ENCODE results near the gene ROR2.

DNA sequence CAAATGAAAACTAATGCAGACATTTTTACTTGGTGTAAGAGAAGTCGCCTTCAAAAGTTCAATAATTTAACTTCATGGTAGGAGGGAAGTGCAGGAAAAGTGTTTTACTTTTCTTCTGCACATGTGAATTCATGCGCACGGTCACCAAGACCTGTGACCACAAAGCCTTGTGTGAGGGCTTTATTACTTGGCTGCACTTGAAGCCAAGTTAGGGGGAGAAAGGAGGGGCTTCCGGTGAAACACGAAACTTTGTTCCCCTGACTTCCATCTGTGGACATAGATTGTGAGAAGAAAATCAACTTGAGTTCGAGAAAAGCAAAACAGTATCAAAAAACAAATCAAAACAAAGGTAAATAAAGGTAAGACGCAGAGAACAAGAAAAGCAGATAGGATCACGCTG, 239.9 kb downstream of the ROR2 start:
- TF ChIP-seq, protein P1, sequence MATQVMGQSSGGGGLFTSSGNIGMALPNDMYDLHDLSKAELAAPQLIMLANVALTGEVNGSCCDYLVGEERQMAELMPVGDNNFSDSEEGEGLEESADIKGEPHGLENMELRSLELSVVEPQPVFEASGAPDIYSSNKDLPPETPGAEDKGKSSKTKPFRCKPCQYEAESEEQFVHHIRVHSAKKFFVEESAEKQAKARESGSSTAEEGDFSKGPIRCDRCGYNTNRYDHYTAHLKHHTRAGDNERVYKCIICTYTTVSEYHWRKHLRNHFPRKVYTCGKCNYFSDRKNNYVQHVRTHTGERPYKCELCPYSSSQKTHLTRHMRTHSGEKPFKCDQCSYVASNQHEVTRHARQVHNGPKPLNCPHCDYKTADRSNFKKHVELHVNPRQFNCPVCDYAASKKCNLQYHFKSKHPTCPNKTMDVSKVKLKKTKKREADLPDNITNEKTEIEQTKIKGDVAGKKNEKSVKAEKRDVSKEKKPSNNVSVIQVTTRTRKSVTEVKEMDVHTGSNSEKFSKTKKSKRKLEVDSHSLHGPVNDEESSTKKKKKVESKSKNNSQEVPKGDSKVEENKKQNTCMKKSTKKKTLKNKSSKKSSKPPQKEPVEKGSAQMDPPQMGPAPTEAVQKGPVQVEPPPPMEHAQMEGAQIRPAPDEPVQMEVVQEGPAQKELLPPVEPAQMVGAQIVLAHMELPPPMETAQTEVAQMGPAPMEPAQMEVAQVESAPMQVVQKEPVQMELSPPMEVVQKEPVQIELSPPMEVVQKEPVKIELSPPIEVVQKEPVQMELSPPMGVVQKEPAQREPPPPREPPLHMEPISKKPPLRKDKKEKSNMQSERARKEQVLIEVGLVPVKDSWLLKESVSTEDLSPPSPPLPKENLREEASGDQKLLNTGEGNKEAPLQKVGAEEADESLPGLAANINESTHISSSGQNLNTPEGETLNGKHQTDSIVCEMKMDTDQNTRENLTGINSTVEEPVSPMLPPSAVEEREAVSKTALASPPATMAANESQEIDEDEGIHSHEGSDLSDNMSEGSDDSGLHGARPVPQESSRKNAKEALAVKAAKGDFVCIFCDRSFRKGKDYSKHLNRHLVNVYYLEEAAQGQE (IDR thresholded peaks at IDR 0.05; ENCODE audit: insufficient read depth in 1 of 2, low read depth in 2 of 2, low read length in 1 of 2): no peak
- TF ChIP-seq, protein P2, sequence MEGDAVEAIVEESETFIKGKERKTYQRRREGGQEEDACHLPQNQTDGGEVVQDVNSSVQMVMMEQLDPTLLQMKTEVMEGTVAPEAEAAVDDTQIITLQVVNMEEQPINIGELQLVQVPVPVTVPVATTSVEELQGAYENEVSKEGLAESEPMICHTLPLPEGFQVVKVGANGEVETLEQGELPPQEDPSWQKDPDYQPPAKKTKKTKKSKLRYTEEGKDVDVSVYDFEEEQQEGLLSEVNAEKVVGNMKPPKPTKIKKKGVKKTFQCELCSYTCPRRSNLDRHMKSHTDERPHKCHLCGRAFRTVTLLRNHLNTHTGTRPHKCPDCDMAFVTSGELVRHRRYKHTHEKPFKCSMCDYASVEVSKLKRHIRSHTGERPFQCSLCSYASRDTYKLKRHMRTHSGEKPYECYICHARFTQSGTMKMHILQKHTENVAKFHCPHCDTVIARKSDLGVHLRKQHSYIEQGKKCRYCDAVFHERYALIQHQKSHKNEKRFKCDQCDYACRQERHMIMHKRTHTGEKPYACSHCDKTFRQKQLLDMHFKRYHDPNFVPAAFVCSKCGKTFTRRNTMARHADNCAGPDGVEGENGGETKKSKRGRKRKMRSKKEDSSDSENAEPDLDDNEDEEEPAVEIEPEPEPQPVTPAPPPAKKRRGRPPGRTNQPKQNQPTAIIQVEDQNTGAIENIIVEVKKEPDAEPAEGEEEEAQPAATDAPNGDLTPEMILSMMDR (IDR thresholded peaks at IDR 0.05): no peak
- TF ChIP-seq TCF7L2 (IDR thresholded peaks at IDR 0.05; ENCODE audit: low read depth, low read length): no peak

Data from Panc1 (cell line).